Immature natural killer cell (primary cell): ENCODE measurements around the gene CALHM3. TPM values are rescaled to one million over a fixed set of nuclear protein-coding genes. Genes with fewer than 3 reads are reported as not detected.
A peak's percentile ranks its signal among the peaks of the same experiment; 100 is the strongest.
"Not testable (repeated sequence)": the region's sequence is repeated elsewhere in the genome, so short reads cannot be mapped to it uniquely, and the experiment has no call there.

ENCODE experiments used
- DNase-seq, 3 donors: peaks; one replicate each; pipeline ENCODE4 v3.0.0; 2022; ENCODE audit warnings: mixed read lengths in 1 of 3
- H3K27ac Mint-ChIP-seq, 6 donors: one replicate each; pipeline ENCODE4 v1.8.0; 2020; ENCODE audit warnings: mixed read lengths in 6 of 6, mild to moderate bottlenecking in 5 of 6, inconsistent platforms in 4 of 6, moderate library complexity in 3 of 6
- H3K27me3 Mint-ChIP-seq, 3 donors: one replicate each; pipeline ENCODE4 v1.8.0; 2020 to 2021; ENCODE audit warnings: low read depth in 3 of 3, mild to moderate bottlenecking in 3 of 3, mixed read lengths in 3 of 3, moderate library complexity in 3 of 3, inconsistent platforms in 1 of 3
- H3K36me3 Mint-ChIP-seq, 3 donors: one replicate each; pipeline ENCODE4 v1.8.0; 2020; ENCODE audit warnings: mixed read lengths in 3 of 3, inconsistent platforms in 2 of 3, mild to moderate bottlenecking in 2 of 3
- H3K4me1 Mint-ChIP-seq, 2 donors: one replicate each; pipeline ENCODE4 v1.8.0; 2020; ENCODE audit warnings: inconsistent platforms in 2 of 2, mild to moderate bottlenecking in 2 of 2, mixed read lengths in 2 of 2, moderate library complexity in 1 of 2
- H3K4me3 Mint-ChIP-seq, 5 donors: one replicate each; pipeline ENCODE4 v1.8.0; 2020; ENCODE audit warnings: mild to moderate bottlenecking in 5 of 5, mixed read lengths in 5 of 5, inconsistent platforms in 3 of 5, moderate library complexity in 3 of 5
- H3K9me3 Mint-ChIP-seq, 6 donors: one replicate each; pipeline ENCODE4 v1.8.0; 2020; ENCODE audit warnings: mild to moderate bottlenecking in 6 of 6, mixed read lengths in 6 of 6, inconsistent platforms in 4 of 6, moderate library complexity in 3 of 6
- polyA plus RNA-seq, 3 donors: library from polyadenylated mRNA; unstranded; fragments of 300-500 nt; fragmentation: Illumina TruSeq; gene quantifications; one replicate each; pipeline ENCODE4 v1.2.3, GENCODE V29; 2021

The CALHM3 gene, protein sequence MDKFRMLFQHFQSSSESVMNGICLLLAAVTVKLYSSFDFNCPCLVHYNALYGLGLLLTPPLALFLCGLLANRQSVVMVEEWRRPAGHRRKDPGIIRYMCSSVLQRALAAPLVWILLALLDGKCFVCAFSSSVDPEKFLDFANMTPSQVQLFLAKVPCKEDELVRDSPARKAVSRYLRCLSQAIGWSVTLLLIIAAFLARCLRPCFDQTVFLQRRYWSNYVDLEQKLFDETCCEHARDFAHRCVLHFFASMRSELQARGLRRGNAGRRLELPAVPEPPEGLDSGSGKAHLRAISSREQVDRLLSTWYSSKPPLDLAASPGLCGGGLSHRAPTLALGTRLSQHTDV
- not detected for polyA plus RNA-seq

DNA sequence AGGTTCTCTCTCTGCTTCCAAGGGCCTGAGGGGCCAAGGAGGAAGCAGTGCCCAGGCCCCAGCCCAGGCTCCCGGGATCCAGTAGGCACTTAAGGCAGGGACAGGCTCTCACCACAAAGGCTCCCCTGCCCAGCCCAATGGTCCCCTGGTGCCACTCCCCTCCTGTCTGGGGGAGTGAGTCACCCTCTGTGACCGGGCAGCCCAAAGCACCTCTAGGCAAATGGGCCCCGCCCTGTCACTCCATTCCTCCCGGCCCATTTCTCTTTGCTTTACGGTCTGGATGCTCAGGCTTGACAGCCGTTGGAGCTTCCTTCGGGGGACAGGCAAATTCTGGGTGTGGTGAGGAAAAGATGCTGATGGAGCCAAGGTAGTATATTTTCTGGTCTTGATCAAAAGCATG lies at the start of gene CALHM3:
Gene CALHM3, minus strand, starts transcription at position 106 of the 400 bp plus-strand sequence. CDS start 208 bp downstream, outside the sequence.
- H3K36me3 Mint-ChIP-seq: no peaks in the 10 kb centered on the region
- no peaks in the 10 kb centered on the region for H3K27me3 Mint-ChIP-seq
- H3K4me1 Mint-ChIP-seq: peaks cover 6 to 10% of the 10 kb centered on the region in 2 donors
- no peaks in the 10 kb centered on the region for H3K9me3 Mint-ChIP-seq
- DNase-seq: no peak
- no peak within 1 kb of the TSS for H3K4me3 Mint-ChIP-seq
- peak within 1 kb of the TSS in 2 of 6 donors; percentile 23 to 79 for H3K27ac Mint-ChIP-seq

- no peak overlapping the region for H3K27ac Mint-ChIP-seq
- peaks cover 0 to 2% (median 0%) of the 10 kb centered on the region in 6 donors for H3K9me3 Mint-ChIP-seq
- H3K4me1 Mint-ChIP-seq: no peaks in the 10 kb centered on the region
- DNase-seq: no peak
- H3K36me3 Mint-ChIP-seq: peaks cover 0 to 3% (median 0%) of the 10 kb centered on the region in 3 donors
- H3K4me3 Mint-ChIP-seq: no peak overlapping the region
- H3K27me3 Mint-ChIP-seq: peaks cover 2 to 24% (median 7%) of the 10 kb centered on the region in 3 donors
These were observed 49.5 kb upstream of the CALHM3 start for GRCh38 chr10:103528549-103528948.

GRCh38 chr10:103527476-103527875 lies 48.4 kb upstream of the CALHM3 start:
- H3K27ac Mint-ChIP-seq, H3K36me3 Mint-ChIP-seq, H3K4me3 Mint-ChIP-seq, H3K4me1 Mint-ChIP-seq, H3K9me3 Mint-ChIP-seq, DNase-seq: not testable (repeated sequence)
- peaks cover 2 to 20% (median 9%) of the 10 kb centered on the region in 3 donors for H3K27me3 Mint-ChIP-seq

DNA sequence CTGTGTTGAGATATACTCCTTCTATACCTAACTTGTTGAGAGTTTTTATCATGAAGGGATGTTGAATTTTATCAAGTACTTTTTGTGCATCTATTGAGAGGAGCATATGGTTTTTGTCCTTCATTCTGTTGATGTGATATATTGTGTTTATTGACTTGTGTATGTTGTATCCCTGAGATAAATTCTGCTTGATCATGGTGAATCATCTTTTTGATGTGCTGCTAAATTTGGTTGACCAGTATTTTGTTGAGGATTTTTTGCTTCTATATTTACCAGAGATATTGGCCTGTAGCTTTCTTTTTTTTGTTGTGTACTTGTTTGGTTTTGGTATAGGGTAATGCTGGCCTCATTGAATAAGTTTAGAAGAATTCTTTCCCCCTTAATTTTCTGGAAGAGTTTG lies 46.9 kb upstream of the CALHM3 start:
- Mint-ChIP-seq H3K4me1 (no peaks in the 10 kb centered on the region), H3K27ac (no peak overlapping the region), H3K4me3 (no peak overlapping the region), H3K27me3 (peaks cover 2 to 22% (median 7%) of the 10 kb centered on the region in 3 donors), H3K9me3 (peaks cover 0 to 2% (median 0%) of the 10 kb centered on the region in 6 donors), H3K36me3 (peaks cover 0 to 3% (median 0%) of the 10 kb centered on the region in 3 donors)
- DNase-seq: no peak

DNA sequence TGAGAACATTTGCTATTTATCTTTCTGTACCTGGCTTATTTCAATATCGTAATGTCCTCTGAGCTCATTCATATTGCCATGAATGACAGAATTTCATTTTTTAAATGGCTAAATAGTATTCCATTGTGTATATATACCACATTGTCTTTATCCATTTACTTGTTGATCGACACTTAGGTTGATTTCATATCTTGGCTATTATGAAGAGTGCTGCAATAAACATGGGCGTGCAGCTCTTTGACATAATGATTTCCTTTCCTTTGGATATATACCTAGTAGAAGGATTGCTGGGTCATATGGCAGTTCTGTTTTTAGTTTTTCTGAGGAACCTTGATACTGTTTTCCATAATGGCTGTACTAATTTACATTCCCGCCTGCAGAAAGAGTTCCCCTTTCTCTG lies 44.6 kb upstream of the CALHM3 start:
- Mint-ChIP-seq H3K27ac (no peak overlapping the region), H3K27me3 (peaks cover 6 to 20% (median 9%) of the 10 kb centered on the region in 3 donors), H3K4me1 (no peaks in the 10 kb centered on the region)

GRCh38 chr10:103522006-103522405 lies 43.0 kb upstream of the CALHM3 start:
- H3K27ac Mint-ChIP-seq, H3K36me3 Mint-ChIP-seq, H3K4me3 Mint-ChIP-seq, DNase-seq, H3K4me1 Mint-ChIP-seq, H3K9me3 Mint-ChIP-seq: not testable (repeated sequence)
- H3K27me3 Mint-ChIP-seq: peaks cover 8 to 18% (median 9%) of the 10 kb centered on the region in 3 donors

More for the DNA sequence above, 44.6 kb upstream of the CALHM3 start:
- peaks cover 0 to 2% (median 0%) of the 10 kb centered on the region in 6 donors for H3K9me3 Mint-ChIP-seq
- DNase-seq: no peak
- H3K36me3 Mint-ChIP-seq: peaks cover 0 to 3% (median 0%) of the 10 kb centered on the region in 3 donors
- H3K4me3 Mint-ChIP-seq: no peak overlapping the region

DNA sequence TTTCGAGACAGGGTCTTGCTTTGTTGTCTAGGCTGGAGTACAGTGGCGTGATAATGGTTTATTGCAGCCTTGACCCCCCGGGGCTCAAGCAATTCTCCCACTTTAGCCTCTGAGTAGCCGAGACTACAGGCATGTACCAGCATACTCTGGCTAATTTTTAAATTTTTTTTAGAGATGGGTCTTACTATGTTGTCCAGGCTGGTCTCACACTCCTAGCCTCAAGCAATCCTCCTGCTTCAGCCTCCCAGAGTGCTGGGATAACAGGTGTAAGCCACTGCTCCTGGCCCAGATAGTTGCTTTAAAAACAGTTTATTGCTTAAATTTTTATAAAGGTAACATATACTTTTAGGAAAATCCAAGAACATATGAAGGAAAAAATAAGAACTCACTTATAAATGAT lies 40.8 kb upstream of the CALHM3 start:
- H3K27ac Mint-ChIP-seq: no peak overlapping the region
- no peaks in the 10 kb centered on the region for H3K36me3 Mint-ChIP-seq
- H3K4me1 Mint-ChIP-seq: peaks cover 2 to 6% of the 10 kb centered on the region in 2 donors
- H3K9me3 Mint-ChIP-seq: peaks cover 0 to 1% (median 0%) of the 10 kb centered on the region in 6 donors
- no peak overlapping the region for H3K4me3 Mint-ChIP-seq
- no peak for DNase-seq
- peaks cover 6 to 9% (median 6%) of the 10 kb centered on the region in 3 donors for H3K27me3 Mint-ChIP-seq

DNA sequence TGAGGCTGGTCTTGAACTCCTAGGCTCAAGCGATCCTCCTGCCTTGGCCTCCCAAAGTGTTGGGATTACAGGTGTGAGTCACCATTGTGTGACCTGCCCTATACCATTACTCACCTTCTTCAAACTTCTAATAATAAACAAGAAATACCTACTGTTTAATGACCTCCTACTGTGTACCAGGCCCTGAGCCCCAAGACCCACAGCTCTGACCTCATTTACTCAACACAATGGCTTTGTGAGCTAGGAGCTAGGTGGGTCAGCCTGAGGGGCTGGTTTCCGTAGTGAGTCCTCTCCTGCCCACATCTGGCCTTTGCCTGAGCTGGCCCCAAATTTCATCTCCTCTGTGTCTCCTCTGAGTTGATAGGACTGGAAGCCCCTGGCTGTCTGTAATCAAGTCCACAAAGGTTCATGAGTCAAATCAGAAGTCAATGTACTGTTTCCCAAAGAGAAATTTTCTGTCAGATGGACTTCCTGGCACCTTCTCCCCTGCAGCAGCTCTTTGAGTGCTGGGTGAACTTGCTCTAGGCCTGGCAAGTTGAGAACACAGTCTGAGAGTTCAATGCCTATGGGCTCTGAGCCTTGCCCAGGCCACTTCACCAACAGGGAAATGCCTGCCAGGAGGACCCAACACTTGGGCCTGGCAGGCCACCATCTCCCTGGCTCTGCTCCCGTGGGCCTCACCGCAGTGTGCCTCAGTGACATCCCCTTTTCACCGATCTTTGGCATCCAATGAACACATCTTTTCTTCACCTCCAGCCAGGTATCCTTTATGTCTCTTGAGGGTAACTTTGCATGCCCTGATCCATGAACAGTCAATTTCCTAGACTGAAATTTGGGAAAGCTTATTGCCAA lies 38.4 kb upstream of the CALHM3 start:
- Mint-ChIP-seq H3K36me3 (no peaks in the 10 kb centered on the region), H3K4me1 (peaks cover 2 to 6% of the 10 kb centered on the region in 2 donors), H3K27me3 (peaks cover 3 to 9% (median 6%) of the 10 kb centered on the region in 3 donors), H3K27ac (no peak overlapping the region), H3K4me3 (no peak overlapping the region), H3K9me3 (no peaks in the 10 kb centered on the region)
- no peak for DNase-seq

GRCh38 chr10:103514244-103514643 lies 35.2 kb upstream of the CALHM3 start:
- no peaks in the 10 kb centered on the region for H3K36me3 Mint-ChIP-seq
- H3K27ac Mint-ChIP-seq: no peak overlapping the region
- no peak overlapping the region for H3K4me3 Mint-ChIP-seq
- peaks cover 2 to 6% of the 10 kb centered on the region in 2 donors for H3K4me1 Mint-ChIP-seq
- peaks cover 2 to 5% (median 2%) of the 10 kb centered on the region in 3 donors for H3K27me3 Mint-ChIP-seq
- no peak for DNase-seq
- H3K9me3 Mint-ChIP-seq: no peaks in the 10 kb centered on the region

DNA sequence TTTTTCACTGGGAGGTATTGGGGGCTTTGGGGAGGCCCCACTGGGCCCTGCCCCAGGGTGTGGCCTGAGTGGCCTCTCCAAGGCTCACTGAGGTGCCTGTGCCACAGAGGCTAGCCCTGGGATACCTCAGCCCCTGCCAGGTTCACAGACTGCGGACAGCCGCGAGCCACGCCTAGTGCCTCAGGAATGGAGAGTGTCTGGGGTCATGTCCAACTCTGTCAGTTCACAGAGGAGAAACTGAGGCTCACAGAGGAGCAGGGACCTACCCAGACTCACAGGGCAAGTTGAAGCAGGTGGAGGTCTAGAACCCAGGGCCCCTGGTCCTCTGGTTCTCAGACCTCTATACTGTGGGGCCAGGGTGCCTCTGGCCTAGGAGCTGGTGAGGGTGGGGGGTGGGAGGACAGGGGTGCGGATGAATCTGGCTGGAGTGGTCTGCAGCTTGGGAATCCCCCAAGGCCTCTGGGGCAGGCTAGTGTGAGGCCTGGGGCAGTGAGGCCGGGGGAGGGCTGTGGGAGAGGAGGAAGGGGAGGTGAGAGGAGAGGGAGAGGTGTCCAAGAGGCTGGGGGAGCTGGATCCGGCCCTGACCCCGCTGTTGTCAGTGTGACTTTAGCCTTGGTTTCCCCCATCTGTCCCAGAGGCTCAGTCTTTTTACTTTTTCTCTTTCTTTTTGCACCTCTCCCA lies 34.5 kb upstream of the CALHM3 start:
- no peak overlapping the region for H3K27ac Mint-ChIP-seq
- peaks cover 2 to 6% of the 10 kb centered on the region in 2 donors for H3K4me1 Mint-ChIP-seq

GRCh38 chr10:103512591-103513379 lies 33.7 kb upstream of the CALHM3 start:
- no peak for DNase-seq
- Mint-ChIP-seq H3K27ac (no peak overlapping the region), H3K4me3 (no peak overlapping the region), H3K9me3 (no peaks in the 10 kb centered on the region), H3K27me3 (peaks cover 0 to 5% (median 2%) of the 10 kb centered on the region in 3 donors), H3K36me3 (no peaks in the 10 kb centered on the region), H3K4me1 (peaks cover 2 to 6% of the 10 kb centered on the region in 2 donors)

More for the DNA sequence above, 34.5 kb upstream of the CALHM3 start:
- no peak overlapping the region for H3K4me3 Mint-ChIP-seq
- no peak for DNase-seq
- no peaks in the 10 kb centered on the region for H3K9me3 Mint-ChIP-seq
- peaks cover 2 to 5% (median 2%) of the 10 kb centered on the region in 3 donors for H3K27me3 Mint-ChIP-seq
- H3K36me3 Mint-ChIP-seq: no peaks in the 10 kb centered on the region

- H3K27ac Mint-ChIP-seq: no peak overlapping the region
- no peaks in the 10 kb centered on the region for H3K36me3 Mint-ChIP-seq
- no peak for DNase-seq
- H3K4me3 Mint-ChIP-seq: no peak overlapping the region
- H3K4me1 Mint-ChIP-seq: peaks cover 2 to 6% of the 10 kb centered on the region in 2 donors
- no peaks in the 10 kb centered on the region for H3K9me3 Mint-ChIP-seq
- H3K27me3 Mint-ChIP-seq: peaks cover 0 to 4% (median 3%) of the 10 kb centered on the region in 3 donors
These were observed 33.1 kb upstream of the CALHM3 start for GRCh38 chr10:103512166-103512565.
